CD4-positive, alpha-beta T cell treated with Interleukin-15 for 1 hour (primary cell): ENCODE measurements around the gene ATP6AP1.
A peak's percentile ranks its signal among the peaks of the same experiment; 100 is the strongest.

Experiments used
- DNase-seq: peaks from one replicate; pipeline ENCODE4 v3.0.0-alpha.2; 2020

Gene ATP6AP1

DNA sequence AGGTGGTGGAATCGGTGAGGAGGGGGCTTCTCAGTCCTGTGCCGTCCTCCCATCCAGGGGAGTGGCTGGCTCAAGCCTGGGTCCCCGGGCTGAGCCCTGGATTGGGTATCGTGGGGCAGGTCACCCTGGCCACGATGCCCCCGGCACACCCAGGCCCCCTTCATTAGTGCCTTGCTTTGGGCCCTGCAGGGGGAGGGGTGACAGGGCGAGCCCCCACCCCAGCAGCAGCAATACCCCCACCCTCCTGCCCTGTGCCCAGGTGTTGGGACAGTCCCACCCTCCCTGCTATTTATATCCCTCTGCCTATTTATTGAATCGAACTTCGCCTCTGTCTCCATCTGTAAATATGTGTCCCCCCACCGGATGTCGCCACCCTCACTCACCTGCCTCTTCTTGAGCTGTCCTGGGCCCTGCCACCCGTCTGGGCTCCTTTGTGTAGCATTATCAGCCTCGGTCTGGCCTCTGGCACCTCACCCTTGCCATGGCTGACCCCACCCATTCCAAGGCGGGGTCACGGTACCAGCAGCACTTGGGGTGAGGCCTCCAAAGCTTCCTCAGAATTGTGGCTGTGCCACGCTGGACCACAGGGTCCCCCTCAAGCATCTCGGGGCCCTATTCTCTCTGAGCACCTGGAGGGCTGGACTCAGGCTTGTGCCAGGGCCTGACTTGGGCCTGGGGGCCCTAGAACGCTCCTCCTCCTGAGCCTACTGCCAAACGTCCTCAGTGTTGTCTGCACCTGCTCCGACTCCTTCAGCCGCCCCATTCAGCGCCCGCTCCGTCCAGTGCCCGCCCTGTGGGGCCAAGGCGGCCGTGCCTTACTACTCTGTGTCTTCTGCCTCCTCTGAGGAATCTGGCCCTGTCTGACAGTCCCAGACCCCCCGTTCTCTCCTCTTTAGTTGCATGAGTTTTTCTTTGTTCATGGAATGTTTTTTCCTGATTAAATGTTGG lies 44.5 kb downstream of the ATP6AP1 start:
- DNase-seq = no peak

DNA sequence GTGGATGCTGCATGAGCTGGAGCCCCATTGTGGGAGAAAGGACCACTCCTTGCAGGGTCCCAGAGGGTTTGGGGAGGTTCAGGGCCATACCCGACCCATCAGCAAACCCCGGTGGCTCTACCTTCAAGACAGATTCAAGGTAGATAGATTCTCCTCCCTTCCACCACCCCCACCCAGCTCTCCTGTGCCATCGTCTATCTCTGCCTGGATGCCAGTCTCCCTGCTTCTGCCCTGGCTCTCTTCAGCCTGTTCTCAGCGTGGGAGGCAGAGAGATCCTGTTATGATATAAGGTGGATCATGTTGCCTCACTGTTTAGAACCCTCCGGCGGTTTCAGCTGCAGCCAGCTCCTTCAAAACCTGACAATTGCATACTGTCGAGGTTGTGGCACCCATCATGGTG lies 45.2 kb downstream of the ATP6AP1 start:
- DNase-seq = no peak

DNA sequence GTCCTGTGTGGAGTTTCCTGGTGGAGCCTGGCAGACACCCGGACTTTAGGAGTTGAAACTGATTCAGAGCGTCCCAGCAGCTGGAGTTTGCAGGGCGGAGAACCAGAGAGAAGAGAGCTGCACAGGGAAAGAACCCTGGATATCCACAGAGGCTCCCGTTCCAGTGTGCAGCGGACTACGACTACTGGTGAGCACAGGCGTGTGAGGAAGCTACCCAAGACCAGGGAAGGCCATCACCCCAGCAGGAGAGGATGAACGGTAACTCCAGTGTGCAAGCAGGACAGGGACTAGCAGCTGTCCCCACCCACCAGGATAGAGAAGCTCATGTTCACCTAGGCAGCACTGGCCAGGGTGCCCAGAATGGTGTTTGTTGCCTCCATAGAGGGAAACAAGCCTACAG lies 48.3 kb downstream of the ATP6AP1 start:
- DNase-seq = no peak

DNA sequence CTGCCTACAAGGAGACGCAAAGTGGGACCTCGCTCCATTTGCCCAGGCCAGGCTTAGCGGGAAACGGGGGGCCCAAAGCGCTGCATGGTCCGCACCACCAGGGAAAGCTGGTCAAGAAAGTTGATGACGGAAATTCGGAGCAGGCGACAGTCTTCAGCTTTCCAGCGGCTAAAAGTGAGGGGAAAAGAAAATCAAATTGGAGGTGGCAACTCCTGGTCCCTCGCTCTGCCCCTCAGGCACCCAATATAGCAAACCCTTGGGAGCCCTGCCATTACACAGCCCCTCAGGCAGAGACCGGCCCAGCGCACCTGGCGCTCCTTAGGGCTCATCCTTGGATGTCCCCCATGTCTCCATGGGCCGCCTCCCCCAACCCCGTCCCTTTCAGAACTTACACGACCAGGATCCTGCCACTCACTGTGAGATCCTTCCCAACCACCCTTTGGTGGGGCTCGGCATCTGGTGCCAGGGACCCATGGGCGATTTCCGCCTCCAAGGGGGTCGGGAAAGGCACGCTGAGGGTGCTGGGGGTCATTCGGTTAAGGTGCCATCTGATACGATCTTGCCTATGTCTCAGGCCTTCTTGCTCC lies 49.5 kb downstream of the ATP6AP1 start:
- no peak for DNase-seq

DNA sequence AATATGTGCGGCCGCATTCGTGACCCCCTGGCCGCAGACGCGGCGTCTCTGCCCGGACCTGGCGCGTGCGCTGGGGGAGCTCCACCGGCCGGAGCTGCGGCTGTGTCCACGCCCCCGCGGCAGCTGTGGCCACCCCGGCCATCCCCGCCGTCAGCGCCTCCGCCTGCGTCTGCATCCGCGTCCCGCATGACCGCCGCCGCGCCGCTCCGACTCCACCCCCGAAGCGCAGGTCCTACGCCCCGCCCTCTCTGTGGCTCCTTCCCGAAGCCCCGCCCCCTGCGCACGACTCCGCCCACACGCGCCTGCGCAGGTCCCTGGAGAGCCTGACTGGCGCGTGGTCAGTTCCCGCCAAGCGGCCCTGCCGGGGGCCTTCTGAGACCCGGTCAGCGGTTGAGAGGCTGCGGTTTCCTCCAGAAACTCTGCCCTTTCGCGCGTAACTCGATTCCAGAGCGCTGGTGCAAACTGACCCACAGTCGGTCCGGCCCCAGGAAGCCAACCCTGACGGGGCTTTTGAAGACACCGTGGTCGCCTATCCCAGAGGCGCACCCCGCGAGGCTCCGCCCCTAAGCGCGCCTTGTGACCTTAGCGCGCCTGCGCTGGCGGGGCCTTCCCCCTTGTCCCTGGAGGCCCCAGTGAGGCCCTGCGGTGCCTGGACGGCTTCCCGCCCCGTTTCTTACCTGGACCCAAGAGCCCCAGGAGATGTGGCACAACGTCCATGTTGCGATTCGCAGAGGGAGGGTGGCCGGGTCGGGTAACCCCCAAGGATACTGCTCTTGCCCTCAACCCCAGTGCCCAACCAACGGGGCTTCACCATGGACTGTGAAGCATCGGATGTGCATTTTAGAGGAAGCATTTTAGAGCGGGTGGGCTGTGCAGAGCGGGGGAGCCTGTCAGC lies 50.5 kb downstream of the ATP6AP1 start, which contains the start of gene LAGE3:
TSS of gene LAGE3 (minus strand) at position 554 of the 895 bp plus-strand sequence. CDS start at position 188, 366 bp downstream.
- DNase-seq = peak; percentile 91

DNA sequence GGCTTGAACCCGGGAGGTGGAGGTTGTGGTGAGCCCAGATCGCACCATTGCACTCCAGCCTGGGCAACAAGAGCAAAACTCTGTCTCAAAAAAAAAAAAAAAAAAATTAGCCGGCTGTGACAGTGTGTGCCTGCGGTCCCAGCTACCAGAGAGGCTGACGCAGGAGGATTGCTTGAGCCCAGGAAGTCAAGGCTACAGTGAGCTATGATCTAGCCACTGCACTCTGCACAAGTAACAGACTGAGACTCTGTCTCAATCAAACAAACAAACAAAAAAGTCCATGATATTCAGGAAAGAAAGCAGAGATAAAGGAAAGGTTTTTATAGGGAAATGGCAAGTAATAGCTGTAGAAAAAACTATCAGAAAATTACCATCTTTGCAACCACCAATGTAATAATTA lies 52.7 kb downstream of the ATP6AP1 start:
- no peak for DNase-seq

DNA sequence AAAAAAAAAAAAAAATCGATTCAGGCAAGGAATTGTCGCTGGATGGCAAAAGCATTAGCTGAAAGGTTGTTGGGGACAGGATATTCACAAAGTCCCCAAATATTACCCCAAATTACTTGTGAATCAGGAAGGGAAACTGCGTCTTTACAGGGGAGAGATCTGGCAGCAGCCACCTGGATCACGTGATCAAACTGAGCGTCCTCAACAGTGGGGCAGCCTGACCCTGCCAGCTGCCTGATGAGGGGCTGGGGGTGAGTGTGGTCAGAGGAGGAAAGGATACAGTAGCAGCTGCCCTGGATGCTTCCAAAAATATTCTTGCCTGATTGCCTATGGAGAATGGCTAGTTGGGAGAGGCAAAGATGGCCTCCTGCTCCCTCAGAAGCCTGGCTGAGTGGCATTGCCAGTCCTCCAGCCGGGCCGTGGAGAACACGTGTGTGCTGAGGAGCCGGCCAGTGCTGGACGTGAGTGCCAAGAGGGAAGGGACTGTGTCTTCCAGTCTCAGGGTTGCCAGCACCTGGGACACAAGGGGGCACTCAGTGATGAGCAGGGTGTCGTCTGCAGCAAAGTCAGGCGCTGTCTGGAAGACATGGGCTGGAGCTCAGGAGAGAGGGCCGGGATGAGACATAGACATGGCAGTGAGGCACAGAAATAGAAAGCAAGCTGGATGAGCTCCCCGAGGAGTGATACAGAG lies 53.6 kb downstream of the ATP6AP1 start:
- no peak for DNase-seq

DNA sequence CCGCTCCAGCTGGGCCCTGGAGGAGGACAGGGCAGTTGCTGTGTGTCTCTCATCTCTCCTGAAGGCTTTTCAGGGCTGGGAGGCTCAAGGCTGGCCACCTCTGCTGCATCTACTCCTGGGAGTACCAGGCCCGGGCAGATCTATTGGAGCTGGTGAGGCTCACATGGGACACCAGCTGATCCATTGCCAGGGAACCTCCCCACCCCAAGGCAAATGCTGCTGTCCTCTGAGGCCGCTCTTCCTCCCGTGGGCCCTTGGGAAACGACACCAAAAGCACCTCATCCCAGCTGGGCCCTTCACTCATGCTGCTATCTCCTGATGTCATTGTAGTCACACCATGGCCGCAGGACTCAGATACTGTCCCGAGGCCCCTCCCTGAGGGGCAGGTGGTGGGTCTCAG lies 54.3 kb downstream of the ATP6AP1 start:
- no peak for DNase-seq

DNA sequence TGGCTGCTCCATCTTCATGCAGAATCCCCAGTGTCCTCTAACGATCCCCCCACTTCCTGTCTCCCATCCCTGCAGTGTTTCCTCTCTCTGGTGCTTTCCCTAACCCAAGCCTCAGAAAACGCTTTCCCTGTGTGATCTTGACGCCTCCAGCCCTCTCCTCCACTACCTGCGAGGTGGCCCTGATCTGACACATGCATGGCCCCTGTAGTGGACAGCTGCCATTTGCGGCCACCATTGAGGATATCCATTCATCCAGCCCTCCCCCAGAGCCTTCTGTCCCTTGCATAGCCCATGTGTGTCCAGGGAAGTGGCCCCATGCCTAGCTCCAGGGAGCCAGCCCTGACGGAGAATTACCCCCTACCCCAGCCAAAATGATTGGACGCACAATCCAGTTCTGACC lies 54.8 kb downstream of the ATP6AP1 start:
- no peak for DNase-seq

DNA sequence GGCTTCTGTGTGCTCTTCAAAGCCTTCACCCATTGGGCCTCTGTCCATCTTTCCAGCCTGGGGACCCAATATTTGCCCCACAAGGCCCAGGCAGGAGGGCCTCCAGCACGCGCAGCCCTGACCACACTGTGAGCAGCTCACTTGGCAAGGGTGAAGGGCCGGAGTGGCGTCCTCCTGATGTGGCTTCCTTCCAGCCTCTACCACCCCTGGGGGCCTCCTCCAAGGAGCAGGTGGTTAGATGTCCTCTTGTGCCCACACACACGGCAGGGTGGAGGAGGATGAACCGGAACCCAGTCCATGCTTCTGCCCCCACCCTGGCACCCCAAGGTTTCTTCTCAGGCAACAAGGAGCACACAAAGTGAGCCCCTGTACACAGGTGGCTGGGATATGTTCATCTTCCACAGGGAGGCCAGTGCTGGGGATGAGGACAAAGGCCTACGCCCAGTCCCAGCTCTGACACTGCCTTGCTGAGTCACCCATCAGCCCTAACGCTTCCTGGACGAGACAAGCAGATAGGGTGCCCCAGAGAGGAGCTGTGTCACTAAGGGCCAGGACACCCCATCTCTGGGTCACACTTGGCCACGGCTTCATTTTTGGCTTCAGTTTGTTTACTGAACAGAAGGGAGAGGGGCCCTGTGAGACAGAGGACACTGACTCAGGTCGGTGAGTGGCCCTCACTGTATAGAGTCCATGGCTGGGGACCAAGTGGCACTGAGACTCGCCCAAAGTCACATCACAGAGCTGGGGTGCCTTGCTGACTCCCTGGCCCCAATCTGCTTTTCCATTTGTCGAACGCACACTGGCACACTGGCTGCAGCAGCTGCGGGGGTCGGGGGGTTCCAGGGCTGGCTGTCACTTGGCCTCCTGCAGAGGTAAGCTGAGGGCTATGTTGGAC lies 56.0 kb downstream of the ATP6AP1 start:
- peak; percentile 46 for DNase-seq

DNA sequence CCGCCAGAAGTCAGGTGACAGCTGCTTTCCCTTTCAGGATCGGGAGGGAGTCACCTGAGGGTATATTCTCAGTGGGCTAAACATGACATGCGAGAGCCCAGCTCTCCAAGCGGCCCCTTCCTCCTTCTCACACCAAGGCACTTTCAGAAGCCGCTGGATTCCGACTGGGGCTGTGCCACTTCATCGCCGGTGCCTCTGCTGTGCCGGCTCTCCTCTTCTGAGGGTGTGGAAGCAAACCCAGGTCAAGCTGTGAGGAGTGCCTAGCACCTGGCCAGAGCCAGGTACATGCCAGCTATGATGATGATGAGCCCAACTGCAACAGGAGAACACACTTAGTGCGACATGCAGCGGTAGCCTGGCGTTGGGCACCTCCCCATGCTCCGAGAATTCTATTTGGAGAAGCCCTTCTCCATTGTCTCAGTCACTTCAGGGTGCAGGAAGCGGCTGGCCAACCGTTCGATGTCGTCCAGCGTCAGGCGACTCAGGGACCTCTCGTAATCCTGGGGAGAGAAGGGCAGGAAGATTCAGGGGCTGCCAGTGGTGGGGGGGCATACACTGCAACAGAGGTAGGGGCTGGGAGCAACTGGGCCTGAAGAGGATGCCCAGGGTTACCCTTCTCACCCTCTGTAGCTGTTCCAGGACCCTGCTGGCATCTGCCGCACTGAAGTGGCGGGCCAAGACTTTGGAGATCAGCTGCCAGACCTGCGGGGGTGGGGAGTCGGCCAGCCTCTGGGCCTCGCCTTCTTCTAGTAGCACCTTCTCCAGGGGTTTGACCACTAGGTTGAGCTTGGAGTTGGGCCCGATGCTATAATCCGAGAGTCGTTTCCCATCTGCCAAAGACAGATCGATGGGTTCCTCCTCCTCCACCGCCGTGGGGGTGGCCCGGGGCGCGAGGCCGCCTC lies 56.9 kb downstream of the ATP6AP1 start:
- DNase-seq = no peak

DNA sequence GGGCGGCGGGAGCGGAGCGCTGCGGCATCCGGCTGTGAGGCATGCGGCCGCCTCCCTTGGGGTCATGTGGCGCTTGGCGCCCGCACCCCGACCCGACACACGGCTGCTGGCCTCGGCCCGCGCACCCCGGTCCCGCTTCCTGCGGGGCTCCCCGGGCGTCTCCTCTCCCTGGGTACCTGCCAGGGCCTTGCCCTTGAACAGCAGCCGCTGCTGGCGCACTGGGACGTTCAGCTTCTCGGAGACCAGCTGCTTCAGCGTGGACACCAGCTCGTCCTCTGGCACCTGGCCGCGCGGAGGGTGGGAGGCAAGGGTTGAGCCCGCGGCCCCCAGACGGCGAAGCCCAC lies 57.5 kb downstream of the ATP6AP1 start:
- DNase-seq = no peak
